Medulla oblongata (tissue), 1 donor: ENCODE data around the gene TRIO.
A peak's percentile ranks its signal among the peaks of the same experiment; 100 is the strongest.

ENCODE experiments used
- DNase-seq: peaks from one replicate; pipeline ENCODE4 v3.0.0-alpha.2; 2015; ENCODE audit errors: extremely low spot score

Gene TRIO

GRCh38 chr5:14266171-14266570 lies 123.0 kb downstream of the TRIO start:
- no peak for DNase-seq

GRCh38 chr5:14266686-14267085 lies 123.5 kb downstream of the TRIO start:
- DNase-seq, result no peak

- DNase-seq, result no peak
Measured at GRCh38 chr5:14267166-14267838, 124.2 kb downstream of the TRIO start.

GRCh38 chr5:14267991-14268708 lies 125.0 kb downstream of the TRIO start:
- DNase-seq, result peak; percentile 16

GRCh38 chr5:14268738-14269137 lies 125.6 kb downstream of the TRIO start:
- peak; percentile 70 for DNase-seq

GRCh38 chr5:14269395-14269794 lies 126.3 kb downstream of the TRIO start:
- DNase-seq, result no peak

GRCh38 chr5:14270209-14270702 lies 127.1 kb downstream of the TRIO start:
- peak; percentile 78 for DNase-seq

GRCh38 chr5:14272548-14273205 lies 129.5 kb downstream of the TRIO start:
- DNase-seq, result no peak

GRCh38 chr5:14273207-14273767 lies 130.1 kb downstream of the TRIO start:
- no peak for DNase-seq

GRCh38 chr5:14276380-14276779 lies 133.2 kb downstream of the TRIO start:
- no peak for DNase-seq

GRCh38 chr5:14277385-14278320 lies 134.5 kb downstream of the TRIO start:
- DNase-seq, result no peak

- no peak for DNase-seq
Measured at GRCh38 chr5:14280294-14280854, 137.2 kb downstream of the TRIO start.

- DNase-seq, result no peak
Measured at GRCh38 chr5:14281746-14282181, 138.6 kb downstream of the TRIO start.

GRCh38 chr5:14283139-14283538 lies 140.0 kb downstream of the TRIO start:
- DNase-seq, result no peak

- no peak for DNase-seq
Measured at GRCh38 chr5:14284392-14285148, 141.4 kb downstream of the TRIO start.

GRCh38 chr5:14286007-14286406 lies 142.9 kb downstream of the TRIO start:
- no peak for DNase-seq

GRCh38 chr5:14286574-14287421 lies 143.7 kb downstream of the TRIO start:
- peak; percentile 76 for DNase-seq

- peak; percentile 30 for DNase-seq
Measured at GRCh38 chr5:14292766-14293658, 149.9 kb downstream of the TRIO start.
